Ovary (tissue), 3 donors: ENCODE results near the gene DLX1.

Source experiments
- CTCF ChIP-seq, 3 donors: fragments of 450-650 bp in 2 of 3; fragments of 200-600 bp in 1 of 3; IDR thresholded peaks; one replicate each; pipeline versions ENCODE4 v1.5.1 to v1.8.0; 2016 to 2022; ENCODE audit warnings: antibody characterized with exemption in 3 of 3, mild to moderate bottlenecking in 1 of 3
- POLR2A ChIP-seq: fragments of 450-650 bp; IDR thresholded peaks from one replicate; pipeline ENCODE4 v1.6.1; 2017; ENCODE audit warnings: antibody characterized with exemption, mild to moderate bottlenecking, moderate library complexity
- donor health status: DM: no; HTN: no; CAD: no.

GRCh38 chr2:172137943-172138342, 52.6 kb downstream of the DLX1 start:
- TF ChIP-seq POLR2A: no peak
- TF ChIP-seq CTCF (IDR thresholded peaks at IDR 0.05): no peak
